OCI-LY1 (cell line): ENCODE data around the gene PBX3.

Experiments
- H2AFZ ChIP-seq: fragments of 200-600 bp; sonication (generic), shearing (Covaris generic); 2 replicates; pipeline ENCODE4 v1.6.0; 2014; ENCODE audit warnings: antibody characterized with exemption, mild to moderate bottlenecking, low read length
- H3F3A ChIP-seq: fragments of 200-600 bp; sonication (generic), shearing (Covaris generic); 2 replicates; pipeline ENCODE4 v1.6.0; 2014; ENCODE audit warnings: mild to moderate bottlenecking, antibody characterized with exemption, low read length, moderate library complexity; ENCODE audit not compliant: insufficient read depth
- H3K27ac ChIP-seq: fragments of 200-600 bp; sonication (generic); 2 replicates; pipeline ENCODE4 v1.5.1; 2014; ENCODE audit warnings: low read length, mixed run types, mild to moderate bottlenecking, low read depth; ENCODE audit not compliant: poor library complexity, severe bottlenecking
- H3K27me3 ChIP-seq: fragments of 200-600 bp; sonication (generic); 2 replicates; pipeline ENCODE4 v1.6.0; 2014; ENCODE audit warnings: antibody characterized with exemption, mild to moderate bottlenecking, low read length, moderate library complexity; ENCODE audit not compliant: insufficient read depth
- H3K36me3 ChIP-seq: fragments of 200-600 bp; sonication (generic); 2 replicates; pipeline ENCODE4 v1.6.1; 2014; ENCODE audit warnings: mild to moderate bottlenecking, antibody characterized with exemption, low read length, moderate library complexity, mixed read lengths; ENCODE audit not compliant: insufficient read depth
- H3K4me1 ChIP-seq: fragments of 200-600 bp; sonication (generic); 2 replicates; pipeline ENCODE4 v1.5.1; 2014; ENCODE audit warnings: mild to moderate bottlenecking, low read length, moderate library complexity; ENCODE audit not compliant: insufficient read depth, severe bottlenecking
- H3K4me2 ChIP-seq: fragments of 200-600 bp; sonication (generic), shearing (Covaris generic); 2 replicates; pipeline ENCODE4 v1.6.1; 2014; ENCODE audit warnings: low read length
- H3K4me3 ChIP-seq: fragments of 200-600 bp; sonication (generic); 2 replicates; pipeline ENCODE4 v1.5.1; 2014; ENCODE audit warnings: low read length, low read depth, mild to moderate bottlenecking, mixed read lengths; ENCODE audit not compliant: poor library complexity, severe bottlenecking
- H3K79me2 ChIP-seq: fragments of 200-600 bp; shearing (Covaris generic); 2 replicates; pipeline ENCODE4 v1.6.1; 2016; ENCODE audit warnings: mixed run types, low read length, mixed read lengths; ENCODE audit not compliant: insufficient read depth
- H3K9ac ChIP-seq: fragments of 200-600 bp; sonication (generic), shearing (Covaris generic); 2 replicates; pipeline ENCODE4 v1.6.1; 2014; ENCODE audit warnings: mild to moderate bottlenecking, low read length, mixed read lengths
- H3K9me2 ChIP-seq: fragments of 200-600 bp; sonication (generic), shearing (Covaris generic); 2 replicates; pipeline ENCODE4 v1.6.1; 2014; ENCODE audit warnings: low read depth, mild to moderate bottlenecking, low read length, mixed read lengths
- H3K9me3 ChIP-seq: fragments of 200-600 bp; shearing (Covaris generic); 2 replicates; pipeline ENCODE4 v1.6.1; 2014; ENCODE audit warnings: low read length, mixed read lengths
- H4K20me1 ChIP-seq: fragments of 200-600 bp; sonication (generic), shearing (Covaris generic); 2 replicates; pipeline ENCODE4 v1.6.0; 2016; ENCODE audit warnings: mild to moderate bottlenecking, low read length; ENCODE audit not compliant: insufficient read depth
- CTCF ChIP-seq: fragments of 200-600 bp; sonication (generic), shearing (Covaris generic); IDR thresholded peaks from 2 replicates; pipeline ENCODE4 v1.5.1; 2017; ENCODE audit warnings: mild to moderate bottlenecking, antibody characterized with exemption, low read length, moderate library complexity, mixed read lengths
- EZH2 ChIP-seq: fragments of 200-600 bp; sonication (generic), shearing (Covaris generic); IDR thresholded peaks from 2 replicates; pipeline ENCODE4 v1.8.0; 2017; ENCODE audit warnings: borderline replicate concordance, mixed run types, mild to moderate bottlenecking, antibody characterized with exemption, low read length, moderate library complexity, mixed read lengths

PBX3 gene

GRCh38 chr9:125902214-125902613 lies 155.0 kb downstream of the PBX3 start:
- no peaks in the 10 kb centered on the region for H3K9me2 ChIP-seq
- TF ChIP-seq EZH2 (no peak), CTCF (no peak)
- H3K9me3 ChIP-seq: no peaks in the 10 kb centered on the region
- no peak overlapping the region for H2AFZ ChIP-seq
- no peaks in the 10 kb centered on the region for H3F3A ChIP-seq
- no peak overlapping the region for H3K4me3 ChIP-seq
- H3K9ac ChIP-seq: no peak overlapping the region
- H3K36me3 ChIP-seq: no peaks in the 10 kb centered on the region
- no peak overlapping the region for H3K27ac ChIP-seq
- no peaks in the 10 kb centered on the region for H4K20me1 ChIP-seq
- H3K27me3 ChIP-seq: no peaks in the 10 kb centered on the region
- peaks cover 9% of the 10 kb centered on the region for H3K4me1 ChIP-seq
- H3K79me2 ChIP-seq: no peaks in the 10 kb centered on the region
- H3K4me2 ChIP-seq: no peak overlapping the region

GRCh38 chr9:125902831-125903512 lies 155.8 kb downstream of the PBX3 start:
- no peaks in the 10 kb centered on the region for H3K79me2 ChIP-seq
- H3K27me3 ChIP-seq: no peaks in the 10 kb centered on the region

GRCh38 chr9:125904155-125904851 lies 157.1 kb downstream of the PBX3 start:
- H3K9me2 ChIP-seq: no peaks in the 10 kb centered on the region
- no peaks in the 10 kb centered on the region for H3K27me3 ChIP-seq
- TF ChIP-seq EZH2: no peak
- no peak for TF ChIP-seq CTCF
- no peaks in the 10 kb centered on the region for H3K9me3 ChIP-seq
- no peak overlapping the region for H3K4me2 ChIP-seq
- H3K27ac ChIP-seq: no peak overlapping the region
- no peaks in the 10 kb centered on the region for H3F3A ChIP-seq
- H3K4me1 ChIP-seq: peaks cover 9% of the 10 kb centered on the region
- no peaks in the 10 kb centered on the region for H3K79me2 ChIP-seq
- no peak overlapping the region for H3K9ac ChIP-seq
- H2AFZ ChIP-seq: no peak overlapping the region
- no peaks in the 10 kb centered on the region for H4K20me1 ChIP-seq
- no peak overlapping the region for H3K4me3 ChIP-seq
- H3K36me3 ChIP-seq: no peaks in the 10 kb centered on the region

More at GRCh38 chr9:125902831-125903512, 155.8 kb downstream of the PBX3 start:
- TF ChIP-seq CTCF: no peak
- no peak for TF ChIP-seq EZH2
- Histone ChIP-seq H3K4me2 (no peak overlapping the region), H2AFZ (no peak overlapping the region), H3K4me1 (peaks cover 9% of the 10 kb centered on the region), H3K27ac (no peak overlapping the region), H3K9ac (no peak overlapping the region), H3F3A (no peaks in the 10 kb centered on the region), H3K36me3 (no peaks in the 10 kb centered on the region), H3K9me3 (no peaks in the 10 kb centered on the region), H3K4me3 (no peak overlapping the region), H3K9me2 (no peaks in the 10 kb centered on the region), H4K20me1 (no peaks in the 10 kb centered on the region)
